GM23338 (cell line): ENCODE results near the gene MAN1B1. TPM values are rescaled to one million over a fixed set of nuclear protein-coding genes. Genes with fewer than 3 reads are reported as not detected.

ENCODE experiments used
- EZH2phosphoT487 ChIP-seq: fragments of 200-600 bp; sonication (generic); IDR thresholded peaks from one replicate; pipeline ENCODE4 v1.8.1; 2018; ENCODE audit warnings: antibody characterized with exemption; ENCODE audit not compliant: unreplicated experiment
- STAT1 ChIP-seq: IDR thresholded peaks from one replicate; pipeline ENCODE4 v1.6.1; 2016; ENCODE audit warnings: antibody characterized with exemption; ENCODE audit not compliant: unreplicated experiment
- polyA plus RNA-seq: library from polyadenylated mRNA; unstranded; fragments of >200 nt; fragmentation: Nextera tagmentation; extraction: Ambion mirVana; gene quantifications from 2 replicates; pipeline ENCODE4 v1.2.1, GENCODE V29; 2016
- total RNA-seq: library from RNA; depleted of rRNA; stranded (reverse); fragments of >200 nt; shearing (Covaris generic); gene quantifications from 2 replicates; pipeline ENCODE4 v1.2.3, GENCODE V29; 2014
- TF ChIP-seq, protein P1 (sequence below): fragments of 250-450 bp; sonication (Bioruptor Pico); IDR thresholded peaks from 2 replicates; pipeline ENCODE4 v1.5.0; 2020; ENCODE audit warnings: mild to moderate bottlenecking, moderate library complexity
- TF ChIP-seq, protein P2 (sequence below), 2 experiments: fragments of 200-600 bp in 1 of 2; sonication (generic) in 1 of 2; conservative IDR thresholded peaks; 2 replicates each; pipeline versions ENCODE4 v1.5.1 to v1.6.1; 2016 to 2017; ENCODE audit warnings: antibody characterized with exemption in 2 of 2, low read depth in 2 of 2, mild to moderate bottlenecking in 2 of 2, moderate library complexity in 1 of 2

Gene MAN1B1
- total and polyA plus RNA-seq, 2 experiments from 2014 or later: 15.7 to 39.9 TPM

DNA sequence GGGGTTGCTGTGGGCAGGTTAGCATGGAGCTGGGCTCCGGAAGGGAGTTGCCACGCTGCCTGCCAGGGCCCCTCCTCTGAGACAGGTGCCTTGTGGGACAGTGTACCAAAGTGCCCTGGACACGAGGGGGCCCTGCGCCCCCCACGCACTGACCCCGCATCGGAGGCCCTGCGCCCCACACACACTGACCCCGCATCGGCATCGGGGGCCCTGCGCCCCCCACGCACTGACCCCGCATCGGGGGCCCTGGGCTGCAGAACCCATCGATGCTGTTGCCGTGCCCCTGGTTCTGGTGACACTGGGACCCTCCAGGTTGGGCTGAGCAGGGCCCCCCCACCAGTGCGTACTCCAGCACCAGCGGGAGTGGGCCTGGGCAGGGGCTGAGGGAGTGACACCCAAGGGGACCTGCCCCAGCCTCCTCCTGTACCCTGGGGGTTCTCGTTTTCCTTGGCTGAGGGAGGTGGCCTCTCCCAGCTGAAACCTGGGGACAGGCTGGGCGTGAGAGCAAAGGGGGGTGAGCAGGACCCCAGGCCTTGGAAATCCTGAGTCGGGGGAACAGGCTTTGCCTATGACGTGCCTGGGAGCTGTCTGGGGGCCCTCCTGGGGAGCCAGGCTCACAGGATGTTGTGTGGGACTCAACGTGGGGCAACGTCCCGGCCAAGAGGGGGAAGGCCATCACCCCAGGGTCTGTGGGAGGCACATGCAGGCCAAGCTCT is 23.3 kb upstream of the MAN1B1 start (continued):
- TF ChIP-seq, protein P1, sequence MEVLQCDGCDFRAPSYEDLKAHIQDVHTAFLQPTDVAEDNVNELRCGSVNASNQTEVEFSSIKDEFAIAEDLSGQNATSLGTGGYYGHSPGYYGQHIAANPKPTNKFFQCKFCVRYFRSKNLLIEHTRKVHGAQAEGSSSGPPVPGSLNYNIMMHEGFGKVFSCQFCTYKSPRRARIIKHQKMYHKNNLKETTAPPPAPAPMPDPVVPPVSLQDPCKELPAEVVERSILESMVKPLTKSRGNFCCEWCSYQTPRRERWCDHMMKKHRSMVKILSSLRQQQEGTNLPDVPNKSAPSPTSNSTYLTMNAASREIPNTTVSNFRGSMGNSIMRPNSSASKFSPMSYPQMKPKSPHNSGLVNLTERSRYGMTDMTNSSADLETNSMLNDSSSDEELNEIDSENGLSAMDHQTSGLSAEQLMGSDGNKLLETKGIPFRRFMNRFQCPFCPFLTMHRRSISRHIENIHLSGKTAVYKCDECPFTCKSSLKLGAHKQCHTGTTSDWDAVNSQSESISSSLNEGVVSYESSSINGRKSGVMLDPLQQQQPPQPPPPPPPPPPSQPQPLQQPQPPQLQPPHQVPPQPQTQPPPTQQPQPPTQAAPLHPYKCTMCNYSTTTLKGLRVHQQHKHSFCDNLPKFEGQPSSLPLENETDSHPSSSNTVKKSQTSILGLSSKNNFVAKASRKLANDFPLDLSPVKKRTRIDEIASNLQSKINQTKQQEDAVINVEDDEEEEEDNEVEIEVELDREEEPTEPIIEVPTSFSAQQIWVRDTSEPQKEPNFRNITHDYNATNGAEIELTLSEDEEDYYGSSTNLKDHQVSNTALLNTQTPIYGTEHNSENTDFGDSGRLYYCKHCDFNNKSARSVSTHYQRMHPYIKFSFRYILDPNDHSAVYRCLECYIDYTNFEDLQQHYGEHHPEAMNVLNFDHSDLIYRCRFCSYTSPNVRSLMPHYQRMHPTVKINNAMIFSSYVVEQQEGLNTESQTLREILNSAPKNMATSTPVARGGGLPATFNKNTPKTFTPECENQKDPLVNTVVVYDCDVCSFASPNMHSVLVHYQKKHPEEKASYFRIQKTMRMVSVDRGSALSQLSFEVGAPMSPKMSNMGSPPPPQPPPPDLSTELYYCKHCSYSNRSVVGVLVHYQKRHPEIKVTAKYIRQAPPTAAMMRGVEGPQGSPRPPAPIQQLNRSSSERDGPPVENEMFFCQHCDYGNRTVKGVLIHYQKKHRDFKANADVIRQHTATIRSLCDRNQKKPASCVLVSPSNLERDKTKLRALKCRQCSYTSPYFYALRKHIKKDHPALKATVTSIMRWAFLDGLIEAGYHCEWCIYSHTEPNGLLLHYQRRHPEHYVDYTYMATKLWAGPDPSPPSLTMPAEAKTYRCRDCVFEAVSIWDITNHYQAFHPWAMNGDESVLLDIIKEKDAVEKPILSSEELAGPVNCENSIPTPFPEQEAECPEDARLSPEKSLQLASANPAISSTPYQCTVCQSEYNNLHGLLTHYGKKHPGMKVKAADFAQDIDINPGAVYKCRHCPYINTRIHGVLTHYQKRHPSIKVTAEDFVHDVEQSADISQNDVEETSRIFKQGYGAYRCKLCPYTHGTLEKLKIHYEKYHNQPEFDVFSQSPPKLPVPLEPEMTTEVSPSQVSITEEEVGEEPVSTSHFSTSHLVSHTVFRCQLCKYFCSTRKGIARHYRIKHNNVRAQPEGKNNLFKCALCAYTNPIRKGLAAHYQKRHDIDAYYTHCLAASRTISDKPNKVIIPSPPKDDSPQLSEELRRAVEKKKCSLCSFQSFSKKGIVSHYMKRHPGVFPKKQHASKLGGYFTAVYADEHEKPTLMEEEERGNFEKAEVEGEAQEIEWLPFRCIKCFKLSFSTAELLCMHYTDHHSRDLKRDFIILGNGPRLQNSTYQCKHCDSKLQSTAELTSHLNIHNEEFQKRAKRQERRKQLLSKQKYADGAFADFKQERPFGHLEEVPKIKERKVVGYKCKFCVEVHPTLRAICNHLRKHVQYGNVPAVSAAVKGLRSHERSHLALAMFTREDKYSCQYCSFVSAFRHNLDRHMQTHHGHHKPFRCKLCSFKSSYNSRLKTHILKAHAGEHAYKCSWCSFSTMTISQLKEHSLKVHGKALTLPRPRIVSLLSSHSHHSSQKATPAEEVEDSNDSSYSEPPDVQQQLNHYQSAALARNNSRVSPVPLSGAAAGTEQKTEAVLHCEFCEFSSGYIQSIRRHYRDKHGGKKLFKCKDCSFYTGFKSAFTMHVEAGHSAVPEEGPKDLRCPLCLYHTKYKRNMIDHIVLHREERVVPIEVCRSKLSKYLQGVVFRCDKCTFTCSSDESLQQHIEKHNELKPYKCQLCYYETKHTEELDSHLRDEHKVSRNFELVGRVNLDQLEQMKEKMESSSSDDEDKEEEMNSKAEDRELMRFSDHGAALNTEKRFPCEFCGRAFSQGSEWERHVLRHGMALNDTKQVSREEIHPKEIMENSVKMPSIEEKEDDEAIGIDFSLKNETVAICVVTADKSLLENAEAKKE (CRISPR knock-in tag): no peak
- TF ChIP-seq, protein P2, sequence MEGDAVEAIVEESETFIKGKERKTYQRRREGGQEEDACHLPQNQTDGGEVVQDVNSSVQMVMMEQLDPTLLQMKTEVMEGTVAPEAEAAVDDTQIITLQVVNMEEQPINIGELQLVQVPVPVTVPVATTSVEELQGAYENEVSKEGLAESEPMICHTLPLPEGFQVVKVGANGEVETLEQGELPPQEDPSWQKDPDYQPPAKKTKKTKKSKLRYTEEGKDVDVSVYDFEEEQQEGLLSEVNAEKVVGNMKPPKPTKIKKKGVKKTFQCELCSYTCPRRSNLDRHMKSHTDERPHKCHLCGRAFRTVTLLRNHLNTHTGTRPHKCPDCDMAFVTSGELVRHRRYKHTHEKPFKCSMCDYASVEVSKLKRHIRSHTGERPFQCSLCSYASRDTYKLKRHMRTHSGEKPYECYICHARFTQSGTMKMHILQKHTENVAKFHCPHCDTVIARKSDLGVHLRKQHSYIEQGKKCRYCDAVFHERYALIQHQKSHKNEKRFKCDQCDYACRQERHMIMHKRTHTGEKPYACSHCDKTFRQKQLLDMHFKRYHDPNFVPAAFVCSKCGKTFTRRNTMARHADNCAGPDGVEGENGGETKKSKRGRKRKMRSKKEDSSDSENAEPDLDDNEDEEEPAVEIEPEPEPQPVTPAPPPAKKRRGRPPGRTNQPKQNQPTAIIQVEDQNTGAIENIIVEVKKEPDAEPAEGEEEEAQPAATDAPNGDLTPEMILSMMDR (conservative IDR thresholded peaks at IDR 0.05; ENCODE audit: low read depth in 2 of 2): no peak
- no peak for TF ChIP-seq EZH2phosphoT487
- TF ChIP-seq STAT1: no peak
